ENCODE results near the gene ZNF331.

- no peak for TF ChIP-seq CTCF (IDR thresholded peaks at IDR 0.05; ENCODE audit: insufficient read depth, low read length, poor library complexity, severe bottlenecking)
- TF ChIP-seq EZH2phosphoT487 (conservative IDR thresholded peaks at IDR 0.05; ENCODE audit: low read length): no peak
These were observed 4.0 kb downstream of the ZNF331 start for GRCh38 chr19:53541971-53542370.

Measured in SU-DHL-6 (cell line).